ENCODE results near the gene HS3ST3B1.

HS3ST3B1 gene

GRCh38 chr17:14281530-14281929, 19.4 kb upstream of the HS3ST3B1 start:
- no peak overlapping the region for H3K4me3 ChIP-seq (ENCODE audit: control insufficient read depth, low read depth, low read length)
- TF ChIP-seq CTCF (IDR thresholded peaks at IDR 0.05; ENCODE audit: control insufficient read depth, insufficient read depth, low read depth, low read length, missing control alignments) = no peak
- no peak for DNase-seq (ENCODE audit: low read depth)

GRCh38 chr17:14282726-14283125, 18.2 kb upstream of the HS3ST3B1 start:
- TF ChIP-seq CTCF (IDR thresholded peaks at IDR 0.05; ENCODE audit: control insufficient read depth, insufficient read depth, low read depth, low read length, missing control alignments) = no peak
- H3K4me3 ChIP-seq (ENCODE audit: control insufficient read depth, low read depth, low read length) = no peak overlapping the region
- DNase-seq (ENCODE audit: low read depth) = no peak

GRCh38 chr17:14289162-14289561, 11.7 kb upstream of the HS3ST3B1 start:
- DNase-seq (ENCODE audit: low read depth) = no peak

GRCh38 chr17:14294876-14295275, 6.0 kb upstream of the HS3ST3B1 start:
- DNase-seq (ENCODE audit: low read depth) = no peak
- no peak overlapping the region for H3K4me3 ChIP-seq (ENCODE audit: control insufficient read depth, low read depth, low read length)
- no peak for TF ChIP-seq CTCF (IDR thresholded peaks at IDR 0.05; ENCODE audit: control insufficient read depth, insufficient read depth, low read depth, low read length, missing control alignments)

More at GRCh38 chr17:14289162-14289561, 11.7 kb upstream of the HS3ST3B1 start:
- TF ChIP-seq CTCF (IDR thresholded peaks at IDR 0.05; ENCODE audit: control insufficient read depth, insufficient read depth, low read depth, low read length, missing control alignments) = no peak
- no peak overlapping the region for H3K4me3 ChIP-seq (ENCODE audit: control insufficient read depth, low read depth, low read length)

GRCh38 chr17:14295676-14296075, 5.2 kb upstream of the HS3ST3B1 start:
- no peak for DNase-seq (ENCODE audit: low read depth)
- TF ChIP-seq CTCF (IDR thresholded peaks at IDR 0.05; ENCODE audit: control insufficient read depth, insufficient read depth, low read depth, low read length, missing control alignments) = no peak
- H3K4me3 ChIP-seq (ENCODE audit: control insufficient read depth, low read depth, low read length) = no peak overlapping the region

GRCh38 chr17:14296166-14296910, 4.5 kb upstream of the HS3ST3B1 start:
- no peak for DNase-seq (ENCODE audit: low read depth)
- TF ChIP-seq CTCF (IDR thresholded peaks at IDR 0.05; ENCODE audit: control insufficient read depth, insufficient read depth, low read depth, low read length, missing control alignments) = no peak
- H3K4me3 ChIP-seq (ENCODE audit: control insufficient read depth, low read depth, low read length) = no peak overlapping the region
